ENCODE results near the gene ST13. TPM values are rescaled to one million over a fixed set of nuclear protein-coding genes. Genes with fewer than 3 reads are reported as not detected.

ST13 gene
- polyA plus RNA-seq, 1 donor (not counting 4 experiments of a cell fraction or from before 2014, with no cell fraction given): 185 TPM

DNA sequence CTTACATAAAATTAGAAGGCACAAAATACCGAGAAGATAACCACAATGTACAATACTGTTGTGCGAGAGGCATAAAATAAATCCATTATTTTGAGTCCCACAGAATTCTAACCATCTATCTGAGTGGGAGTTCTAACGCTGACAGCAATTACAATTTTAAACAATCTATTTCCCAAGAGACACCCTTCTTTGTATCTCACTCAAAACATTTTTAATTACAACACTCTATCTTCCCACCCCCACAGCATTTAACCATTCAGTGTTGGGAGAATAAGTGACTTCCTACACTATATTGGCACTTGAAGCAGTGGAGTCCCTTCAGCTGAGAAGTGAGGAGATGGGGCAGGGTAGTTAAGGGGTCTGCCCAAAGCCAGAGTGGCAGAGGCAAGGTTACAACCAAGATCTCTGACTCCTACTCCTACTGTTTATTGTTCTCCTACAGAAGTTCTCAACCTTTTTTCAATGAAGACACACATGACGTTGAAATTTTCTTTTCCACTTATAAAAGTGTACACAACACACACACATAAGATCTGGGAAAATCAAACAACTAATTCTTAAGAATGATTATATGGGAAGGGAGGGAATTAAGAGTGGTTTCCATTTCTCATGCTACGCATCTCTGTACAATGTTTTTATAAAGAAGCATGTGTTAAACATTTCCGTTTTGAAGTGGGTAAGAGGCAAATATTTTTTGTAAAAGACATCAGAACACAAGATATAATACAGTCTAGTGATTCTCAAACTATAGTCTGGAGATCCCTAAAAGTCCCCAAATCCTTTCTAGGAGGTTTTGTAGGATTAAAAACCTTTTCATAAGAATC is 48.2 kb downstream of the ST13 start:
- no peak for DNase-seq (ENCODE audit: low read depth, low spot score)

DNA sequence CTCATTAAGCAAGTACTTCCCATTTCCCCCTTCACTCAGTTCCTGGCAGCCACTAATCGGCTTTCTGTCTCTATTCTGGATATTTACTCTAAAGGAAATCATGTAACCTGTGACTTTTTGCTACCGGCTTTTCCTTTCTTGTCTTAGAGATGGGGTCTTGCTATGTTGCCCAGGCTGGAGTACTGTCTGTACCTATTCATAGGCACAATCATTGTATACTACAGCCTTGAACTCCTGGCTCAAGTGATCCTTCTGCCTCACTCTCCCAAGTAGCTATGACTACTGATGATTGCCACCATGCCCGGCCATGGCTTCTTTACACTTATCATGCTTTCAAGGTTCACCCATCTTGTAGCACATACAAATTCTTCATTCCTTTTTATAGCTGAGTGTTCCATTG is 49.7 kb downstream of the ST13 start:
- Histone ChIP-seq H3K27me3 (ENCODE audit: control insufficient read depth, extremely low read depth, insufficient read depth, low read length) (no peaks in the 10 kb centered on the region), H2AFZ (ENCODE audit: control insufficient read depth, low read length) (no peak overlapping the region), H3K4me1 (ENCODE audit: control insufficient read depth, extremely low read depth, insufficient read depth, low read length) (peaks cover 7% of the 10 kb centered on the region), H3K9me3 (ENCODE audit: control insufficient read depth, low read depth, low read length) (no peaks in the 10 kb centered on the region), H3K9ac (ENCODE audit: control insufficient read depth, extremely low read depth, insufficient read depth, low read length) (no peak overlapping the region), H3K4me3 (ENCODE audit: control insufficient read depth in 2 of 3, extremely low read depth in 1 of 3, insufficient read depth in 2 of 3, low read depth in 1 of 3, low read length in 3 of 3) (no peak overlapping the region), H3K27ac (ENCODE audit: control insufficient read depth, insufficient read depth, low read length) (no peak overlapping the region), H3K4me2 (ENCODE audit: control insufficient read depth, extremely low read depth, insufficient read depth, low read depth, low read length) (no peak overlapping the region), H3K36me3 (ENCODE audit: control insufficient read depth in 2 of 2, extremely low read depth in 1 of 2, insufficient read depth in 2 of 2, low read length in 2 of 2) (peaks cover 0 to 10% of the 10 kb centered on the region in 2 experiments), H4K20me1 (ENCODE audit: control insufficient read depth, extremely low read depth, insufficient read depth, low read length) (no peaks in the 10 kb centered on the region), H3K79me2 (ENCODE audit: control insufficient read depth, insufficient read depth, low read length) (peaks cover 38% of the 10 kb centered on the region), H3K9me1 (ENCODE audit: control insufficient read depth, extremely low read depth, insufficient read depth, low read length) (no peaks in the 10 kb centered on the region)
- FAIRE-seq (no peak), DNase-seq (ENCODE audit: low read depth, low spot score) (no peak)
- TF ChIP-seq, protein P1, sequence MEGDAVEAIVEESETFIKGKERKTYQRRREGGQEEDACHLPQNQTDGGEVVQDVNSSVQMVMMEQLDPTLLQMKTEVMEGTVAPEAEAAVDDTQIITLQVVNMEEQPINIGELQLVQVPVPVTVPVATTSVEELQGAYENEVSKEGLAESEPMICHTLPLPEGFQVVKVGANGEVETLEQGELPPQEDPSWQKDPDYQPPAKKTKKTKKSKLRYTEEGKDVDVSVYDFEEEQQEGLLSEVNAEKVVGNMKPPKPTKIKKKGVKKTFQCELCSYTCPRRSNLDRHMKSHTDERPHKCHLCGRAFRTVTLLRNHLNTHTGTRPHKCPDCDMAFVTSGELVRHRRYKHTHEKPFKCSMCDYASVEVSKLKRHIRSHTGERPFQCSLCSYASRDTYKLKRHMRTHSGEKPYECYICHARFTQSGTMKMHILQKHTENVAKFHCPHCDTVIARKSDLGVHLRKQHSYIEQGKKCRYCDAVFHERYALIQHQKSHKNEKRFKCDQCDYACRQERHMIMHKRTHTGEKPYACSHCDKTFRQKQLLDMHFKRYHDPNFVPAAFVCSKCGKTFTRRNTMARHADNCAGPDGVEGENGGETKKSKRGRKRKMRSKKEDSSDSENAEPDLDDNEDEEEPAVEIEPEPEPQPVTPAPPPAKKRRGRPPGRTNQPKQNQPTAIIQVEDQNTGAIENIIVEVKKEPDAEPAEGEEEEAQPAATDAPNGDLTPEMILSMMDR (optimal IDR thresholded peaks at IDR 0.05 in 1 of 3, IDR thresholded peaks at IDR 0.05 in 1 of 3, conservative IDR thresholded peaks at IDR 0.05 in 1 of 3; ENCODE audit: extremely low read depth in 1 of 3, insufficient read depth in 2 of 3, low read length in 3 of 3): no peak
- TF ChIP-seq EZH2 (IDR thresholded peaks at IDR 0.05; ENCODE audit: low read length): no peak
- dilution Hi-C loops (cut with MboI; ENCODE audit: extremely low pct_ligation_motif_present, low sequenced_read_pairs): no loop called here

More for the DNA sequence above, 48.2 kb downstream of the ST13 start:
- H3K36me3 ChIP-seq (ENCODE audit: control insufficient read depth in 2 of 2, extremely low read depth in 1 of 2, insufficient read depth in 2 of 2, low read length in 2 of 2): peaks cover 0 to 14% of the 10 kb centered on the region in 2 experiments
- H3K79me2 ChIP-seq (ENCODE audit: control insufficient read depth, insufficient read depth, low read length): peaks cover 45% of the 10 kb centered on the region
- no peak overlapping the region for H3K4me3 ChIP-seq (ENCODE audit: control insufficient read depth in 2 of 3, extremely low read depth in 1 of 3, insufficient read depth in 2 of 3, low read depth in 1 of 3, low read length in 3 of 3)
- dilution Hi-C loops (cut with MboI; ENCODE audit: extremely low pct_ligation_motif_present, low sequenced_read_pairs): no loop called here
- no peaks in the 10 kb centered on the region for H4K20me1 ChIP-seq (ENCODE audit: control insufficient read depth, extremely low read depth, insufficient read depth, low read length)
- H3K9me1 ChIP-seq (ENCODE audit: control insufficient read depth, extremely low read depth, insufficient read depth, low read length): no peaks in the 10 kb centered on the region
- H2AFZ ChIP-seq (ENCODE audit: control insufficient read depth, low read length): no peak overlapping the region
- TF ChIP-seq, protein P1 (optimal IDR thresholded peaks at IDR 0.05 in 1 of 3, IDR thresholded peaks at IDR 0.05 in 1 of 3, conservative IDR thresholded peaks at IDR 0.05 in 1 of 3; ENCODE audit: extremely low read depth in 1 of 3, insufficient read depth in 2 of 3, low read length in 3 of 3): no peak
- no peak for TF ChIP-seq EZH2 (IDR thresholded peaks at IDR 0.05; ENCODE audit: low read length)
- no peak overlapping the region for H3K4me2 ChIP-seq (ENCODE audit: control insufficient read depth, extremely low read depth, insufficient read depth, low read depth, low read length)
- no peak overlapping the region for H3K9ac ChIP-seq (ENCODE audit: control insufficient read depth, extremely low read depth, insufficient read depth, low read length)
- H3K27ac ChIP-seq (ENCODE audit: control insufficient read depth, insufficient read depth, low read length): peak overlapping the region; percentile 10
- no peaks in the 10 kb centered on the region for H3K27me3 ChIP-seq (ENCODE audit: control insufficient read depth, extremely low read depth, insufficient read depth, low read length)
- H3K4me1 ChIP-seq (ENCODE audit: control insufficient read depth, extremely low read depth, insufficient read depth, low read length): peaks cover 12% of the 10 kb centered on the region
- FAIRE-seq: no peak
- H3K9me3 ChIP-seq (ENCODE audit: control insufficient read depth, low read depth, low read length): no peaks in the 10 kb centered on the region
